HAP-1 (cell line): Measurements from ENCODE around the gene ECM1.

Experiments used
- DNase-seq, 2 experiments: peaks; one replicate each; pipeline ENCODE4 v3.0.0-alpha.2; 2016 to 2020; ENCODE audit warnings: low spot score in 2 of 2
- H3K27me3 ChIP-seq: fragments of 250-450 bp; sonication (Bioruptor Pico); 2 replicates; pipeline ENCODE4 v1.5.1; 2020; ENCODE audit warnings: low read depth, mild to moderate bottlenecking, moderate library complexity
- H3K36me3 ChIP-seq: fragments of 250-450 bp; sonication (Bioruptor Pico); replicated peaks from 2 replicates; pipeline ENCODE4 v1.5.1; 2020; ENCODE audit warnings: mild to moderate bottlenecking
- H3K4me1 ChIP-seq: fragments of 250-450 bp; sonication (Bioruptor Pico); 2 replicates; pipeline ENCODE4 v1.5.1; 2020; ENCODE audit warnings: mild to moderate bottlenecking
- H3K4me3 ChIP-seq: fragments of 250-450 bp; sonication (Bioruptor Pico); 2 replicates; pipeline ENCODE4 v1.5.1; 2020; ENCODE audit warnings: mild to moderate bottlenecking, moderate library complexity
- H3K9me3 ChIP-seq: fragments of 250-450 bp; sonication (Bioruptor Pico); 2 replicates; pipeline ENCODE4 v1.5.1; 2020; ENCODE audit warnings: mild to moderate bottlenecking, moderate library complexity
- in situ Hi-C: fragments of 300-500 bp; cut with MboI; formaldehyde crosslinking; loops from 3 replicates; pipeline ENCODE4 v1.14.3; 2020; ENCODE audit warnings: low sequenced_read_pairs, inconsistent platforms, mixed read lengths

The ECM1 gene

DNA sequence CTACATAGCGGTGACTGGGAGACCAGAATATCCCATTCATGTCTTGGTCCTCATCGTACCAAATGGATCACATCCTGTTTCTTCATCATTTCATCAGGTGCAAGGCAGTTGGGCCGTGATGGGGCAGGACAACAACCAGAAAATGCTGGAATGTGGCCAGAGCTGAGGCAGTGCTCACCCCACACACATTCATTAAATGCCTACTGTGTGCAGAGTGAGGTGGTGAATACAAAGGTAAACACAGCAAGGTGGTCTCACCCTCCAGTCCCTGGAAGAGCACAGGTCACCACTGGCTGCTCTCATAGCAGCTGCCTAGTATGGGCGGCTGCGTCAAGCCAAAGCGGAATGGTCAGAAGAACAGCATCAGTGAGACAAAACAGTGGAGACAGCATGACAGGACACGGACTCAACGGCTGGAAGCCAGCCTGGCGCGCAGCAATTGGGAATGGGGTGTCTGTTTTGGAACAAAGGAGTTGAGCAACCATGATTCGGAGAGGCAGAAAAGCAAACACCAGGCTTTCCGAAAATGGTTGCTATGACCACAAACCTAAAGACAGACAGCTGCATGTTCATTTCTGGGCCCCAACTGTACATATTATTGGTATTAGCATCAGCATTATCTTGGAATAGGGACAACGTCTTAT, 35.7 kb downstream of the ECM1 start:
- no peak for DNase-seq
- Histone ChIP-seq H3K4me3 (no peak overlapping the region), H3K36me3 (no peaks in the 10 kb centered on the region), H3K9me3 (no peaks in the 10 kb centered on the region), H3K27me3 (no peaks in the 10 kb centered on the region), H3K4me1 (peaks cover 7% of the 10 kb centered on the region)
- in situ Hi-C loops: no loop called here

- H3K4me3 ChIP-seq: no peak overlapping the region
- in situ Hi-C loops: no loop called here
- no peaks in the 10 kb centered on the region for H3K9me3 ChIP-seq
- H3K27me3 ChIP-seq: no peaks in the 10 kb centered on the region
- DNase-seq: no peak
- H3K36me3 ChIP-seq: no peaks in the 10 kb centered on the region
- peaks cover 9% of the 10 kb centered on the region for H3K4me1 ChIP-seq
Measured at GRCh38 chr1:150544204-150544603, 36.3 kb downstream of the ECM1 start.

- in situ Hi-C loops: no loop called here
- Histone ChIP-seq H3K27me3 (no peaks in the 10 kb centered on the region), H3K36me3 (no peaks in the 10 kb centered on the region), H3K4me1 (peaks cover 9% of the 10 kb centered on the region), H3K9me3 (no peaks in the 10 kb centered on the region), H3K4me3 (no peak overlapping the region)
- DNase-seq: no peak
Measured at GRCh38 chr1:150545486-150546032, 37.6 kb downstream of the ECM1 start.

DNA sequence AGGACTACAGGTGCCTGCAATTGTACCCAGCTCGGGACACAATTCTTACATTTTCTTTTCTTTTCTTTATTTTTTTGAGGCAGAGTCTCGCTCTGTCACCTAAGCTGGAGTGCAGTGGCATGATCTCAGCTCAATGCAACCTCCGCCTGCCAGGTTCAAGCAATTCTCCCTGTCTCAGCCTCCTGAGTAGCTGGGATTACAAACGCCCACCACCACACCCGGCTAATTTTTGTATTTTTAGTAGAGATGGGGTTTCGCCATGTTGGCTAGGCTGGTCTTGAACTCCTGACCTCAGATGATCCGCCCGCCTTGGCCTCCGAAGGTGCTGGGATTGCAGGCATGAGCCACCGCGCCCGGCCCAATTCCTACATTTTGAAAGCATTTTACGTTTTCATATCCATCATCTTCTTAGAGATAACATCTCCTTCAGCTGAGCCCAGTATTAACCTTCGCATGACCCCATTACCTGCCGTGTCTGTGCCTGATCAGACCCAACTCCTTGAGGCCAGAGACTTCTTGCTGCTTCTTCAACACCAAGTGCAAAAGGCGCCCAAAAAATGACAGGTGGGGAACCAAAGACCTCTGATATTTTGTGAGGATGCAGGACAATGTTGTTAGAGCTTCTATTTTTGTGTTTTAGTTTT, 38.5 kb downstream of the ECM1 start:
- DNase-seq: no peak
- no peak overlapping the region for H3K4me3 ChIP-seq
- H3K36me3 ChIP-seq: no peaks in the 10 kb centered on the region
- H3K9me3 ChIP-seq: no peaks in the 10 kb centered on the region
- in situ Hi-C loops: no loop called here
- H3K27me3 ChIP-seq: no peaks in the 10 kb centered on the region
- peaks cover 9% of the 10 kb centered on the region for H3K4me1 ChIP-seq

- peaks cover 9% of the 10 kb centered on the region for H3K4me1 ChIP-seq
- H3K27me3 ChIP-seq: no peaks in the 10 kb centered on the region
- in situ Hi-C loops: no loop called here
- DNase-seq: no peak
- peak overlapping the region; percentile 39 for H3K4me3 ChIP-seq
- no peaks in the 10 kb centered on the region for H3K9me3 ChIP-seq
- no peaks in the 10 kb centered on the region for H3K36me3 ChIP-seq
Measured at GRCh38 chr1:150548324-150548631, 40.4 kb downstream of the ECM1 start.

- peak; percentile 28 to 71 for DNase-seq
- in situ Hi-C loops: no loop called here
Measured at GRCh38 chr1:150548632-150549495, 41.0 kb downstream of the ECM1 start, which contains the start of gene ADAMTSL4. Gene ADAMTSL4 (plus strand): TSS chr1:150549408. CDS start chr1:150552289, 2,881 bp downstream.

DNA sequence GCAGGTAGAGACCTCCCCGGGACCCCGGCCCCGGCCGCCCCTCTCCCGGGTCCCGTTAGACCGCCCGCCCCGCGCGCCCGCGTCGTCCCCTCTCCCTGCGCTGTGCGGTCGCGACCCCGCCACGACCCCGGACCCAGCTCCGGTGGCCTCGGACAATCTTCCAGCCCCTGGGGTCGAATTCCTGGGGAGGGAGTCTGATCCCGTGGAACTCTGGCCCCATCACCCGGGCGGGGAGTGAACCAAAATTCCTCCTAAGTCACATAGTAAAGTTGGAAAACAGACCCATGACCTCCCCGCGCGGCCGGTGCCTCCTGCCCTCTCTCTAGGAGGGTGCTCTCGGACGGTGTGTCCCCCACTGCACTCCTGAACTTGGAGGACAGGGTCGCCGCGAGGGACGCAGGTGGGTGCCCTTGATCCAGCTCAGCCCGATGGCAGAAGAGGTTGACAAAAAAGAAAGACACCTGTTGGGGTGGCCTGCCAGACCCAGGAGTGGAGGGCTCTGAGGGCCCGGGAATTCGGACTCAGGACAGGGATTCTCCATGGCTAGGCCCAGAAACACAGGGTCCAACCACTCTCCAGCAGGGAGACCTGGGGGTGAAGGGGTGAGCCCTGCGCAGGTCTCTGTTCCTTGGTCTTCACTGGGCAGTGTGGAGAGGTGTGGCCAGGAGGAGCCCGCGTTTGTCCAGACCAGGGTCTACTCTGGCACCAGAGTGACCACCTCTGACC, 41.8 kb downstream of the ECM1 start:
- H3K9me3 ChIP-seq: no peaks in the 10 kb centered on the region
- in situ Hi-C loops: no loop called here
- H3K4me3 ChIP-seq: peak overlapping the region; percentile 39
- no peaks in the 10 kb centered on the region for H3K36me3 ChIP-seq
- no peaks in the 10 kb centered on the region for H3K27me3 ChIP-seq
- peak in 1 of 2 experiments; percentile 35 for DNase-seq
- peaks cover 6% of the 10 kb centered on the region for H3K4me1 ChIP-seq

More at GRCh38 chr1:150548632-150549495, 41.0 kb downstream of the ECM1 start, which contains the start of gene ADAMTSL4:
- Histone ChIP-seq H3K9me3 (no peaks in the 10 kb centered on the region), H3K4me1 (peaks cover 9% of the 10 kb centered on the region), H3K4me3 (peak within 1 kb of the TSS; percentile 39), H3K36me3 (no peaks in the 10 kb centered on the region), H3K27me3 (no peaks in the 10 kb centered on the region)

DNA sequence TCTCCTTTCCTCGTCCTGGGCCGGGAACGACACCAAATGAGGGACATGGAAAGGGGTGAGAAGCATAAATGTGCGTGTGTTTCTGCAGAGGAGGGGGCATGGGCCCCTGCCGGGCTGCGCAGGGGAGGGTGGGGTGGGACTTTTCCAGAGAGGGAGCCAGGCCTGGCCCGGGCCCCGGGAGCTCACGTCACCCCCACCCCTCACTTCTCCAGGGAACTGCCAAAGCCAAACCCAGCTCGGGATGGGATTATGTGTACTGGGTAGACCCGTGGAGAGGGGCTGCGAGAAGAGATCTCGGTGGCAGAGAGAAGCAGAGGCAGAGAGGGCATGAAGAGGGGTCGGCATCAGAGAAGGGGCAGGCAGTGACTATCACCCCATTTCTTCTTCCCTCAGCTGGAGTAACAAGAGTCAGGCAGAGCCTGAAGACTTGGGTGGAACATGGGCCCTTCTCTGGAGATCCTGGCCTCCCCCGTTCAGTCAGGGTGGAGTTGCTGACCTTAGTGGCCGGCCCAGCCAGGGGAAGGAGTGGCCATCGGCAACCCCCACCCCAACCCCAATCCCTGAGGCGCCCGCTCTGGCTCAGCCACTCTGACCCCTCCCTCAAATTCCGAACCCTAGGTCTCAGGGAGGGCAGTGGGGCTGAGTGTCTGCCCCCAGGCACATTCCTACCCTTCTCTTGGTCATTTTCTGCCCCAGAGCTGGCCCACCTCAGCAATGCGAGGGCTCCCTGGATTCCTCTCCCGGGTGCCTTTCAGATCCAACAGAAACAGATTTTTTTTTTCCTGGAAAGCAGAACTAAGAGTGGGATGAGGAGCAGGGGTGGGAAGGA, 42.5 kb downstream of the ECM1 start:
- in situ Hi-C loops: no loop called here
- Histone ChIP-seq H3K9me3 (no peaks in the 10 kb centered on the region), H3K36me3 (no peaks in the 10 kb centered on the region), H3K4me3 (no peak overlapping the region), H3K4me1 (peaks cover 6% of the 10 kb centered on the region), H3K27me3 (no peaks in the 10 kb centered on the region)
- no peak for DNase-seq

DNA sequence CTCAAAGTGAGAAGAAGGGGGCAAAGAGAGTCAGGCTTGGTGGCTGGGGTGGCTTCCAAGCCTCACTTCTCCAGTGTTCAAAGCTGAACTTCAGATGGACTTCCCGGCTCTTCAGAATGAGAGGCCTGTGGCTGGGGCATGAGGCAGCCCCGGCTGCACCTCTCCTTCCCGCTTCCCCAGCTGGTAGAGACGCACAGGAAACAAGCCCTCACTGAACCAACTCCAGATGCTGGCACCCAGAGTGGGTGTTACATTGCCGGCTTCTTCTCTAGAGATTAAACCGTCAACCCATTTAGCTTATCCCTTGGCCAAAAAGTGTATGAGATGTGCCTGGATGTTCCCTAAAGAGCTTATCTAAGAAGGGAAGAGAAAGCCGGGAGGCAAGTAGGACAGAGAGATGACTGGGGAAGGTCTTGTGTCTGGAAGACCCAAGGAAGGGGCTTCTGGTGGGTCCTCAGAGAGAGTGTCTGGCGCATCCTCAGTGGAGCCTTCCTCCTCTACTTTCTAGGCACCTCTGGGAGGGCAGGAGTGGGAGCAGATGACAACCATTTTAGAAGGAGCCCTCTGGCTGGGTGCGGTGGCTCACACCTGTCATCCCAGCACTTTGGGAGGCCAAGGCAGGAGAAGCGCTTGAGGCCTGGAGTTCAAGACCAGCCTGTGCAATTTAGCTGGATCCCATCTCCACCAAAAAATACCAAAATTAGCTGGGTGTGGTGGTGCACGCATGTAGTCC, 43.3 kb downstream of the ECM1 start:
- in situ Hi-C loops: no loop called here
- no peak for DNase-seq
- H3K4me1 ChIP-seq: peaks cover 6% of the 10 kb centered on the region
- H3K9me3 ChIP-seq: no peaks in the 10 kb centered on the region
- H3K27me3 ChIP-seq: no peaks in the 10 kb centered on the region
- no peaks in the 10 kb centered on the region for H3K36me3 ChIP-seq
- no peak overlapping the region for H3K4me3 ChIP-seq

- no peak for DNase-seq
- Histone ChIP-seq H3K36me3 (no peaks in the 10 kb centered on the region), H3K27me3 (no peaks in the 10 kb centered on the region), H3K9me3 (no peaks in the 10 kb centered on the region), H3K4me1 (peaks cover 6% of the 10 kb centered on the region), H3K4me3 (no peak overlapping the region)
- in situ Hi-C loops: no loop called here
Measured at GRCh38 chr1:150551784-150552127, 43.8 kb downstream of the ECM1 start.

- DNase-seq: peak in 1 of 2 experiments; percentile 14
- H3K36me3 ChIP-seq: no peaks in the 10 kb centered on the region
- H3K4me3 ChIP-seq: no peak overlapping the region
- no peaks in the 10 kb centered on the region for H3K9me3 ChIP-seq
- peaks cover 6% of the 10 kb centered on the region for H3K4me1 ChIP-seq
- in situ Hi-C loops: no loop called here
- no peaks in the 10 kb centered on the region for H3K27me3 ChIP-seq
Measured at GRCh38 chr1:150552128-150552910, 44.4 kb downstream of the ECM1 start.

DNA sequence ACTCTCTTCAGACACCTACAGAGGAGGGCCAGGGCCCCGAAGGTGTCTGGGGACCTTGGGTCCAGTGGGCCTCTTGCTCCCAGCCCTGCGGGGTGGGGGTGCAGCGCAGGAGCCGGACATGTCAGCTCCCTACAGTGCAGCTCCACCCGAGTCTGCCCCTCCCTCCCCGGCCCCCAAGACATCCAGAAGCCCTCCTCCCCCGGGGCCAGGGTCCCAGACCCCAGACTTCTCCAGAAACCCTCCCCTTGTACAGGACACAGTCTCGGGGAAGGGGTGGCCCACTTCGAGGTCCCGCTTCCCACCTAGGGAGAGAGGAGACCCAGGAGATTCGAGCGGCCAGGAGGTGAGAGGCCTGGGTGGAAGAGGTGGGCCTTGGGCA, 45.0 kb downstream of the ECM1 start:
- DNase-seq: no peak
- H3K4me3 ChIP-seq: no peak overlapping the region
- H3K36me3 ChIP-seq: no peaks in the 10 kb centered on the region
- peaks cover 6% of the 10 kb centered on the region for H3K4me1 ChIP-seq
- in situ Hi-C loops: no loop called here
- H3K9me3 ChIP-seq: no peaks in the 10 kb centered on the region
- no peaks in the 10 kb centered on the region for H3K27me3 ChIP-seq
